HepG2 (cell line): ENCODE measurements around the gene JPH4. TPM values are rescaled to one million over a fixed set of nuclear protein-coding genes. Genes with fewer than 3 reads are reported as not detected.

Experiments used
- DRAP1 ChIP-seq: IDR thresholded peaks from 2 replicates; pipeline ENCODE4 v1.6.1; 2016; ENCODE audit warnings: missing genetic modification reagents, missing compliant biosample characterization
- EZH2 ChIP-seq: conservative IDR thresholded peaks from 2 replicates; pipeline ENCODE4 v1.6.1; 2012; ENCODE audit warnings: mild to moderate bottlenecking, low read depth, low read length, moderate library complexity
- HOXA5 ChIP-seq: sonication (generic); formaldehyde crosslinking; IDR thresholded peaks from 2 replicates; pipeline ENCODE4 v1.4.0; 2020; ENCODE audit warnings: missing genetic modification reagents
- PHF5A ChIP-seq: IDR thresholded peaks from one replicate; pipeline ENCODE4 v1.6.1; 2018; ENCODE audit warnings: low read depth, missing genetic modification reagents; ENCODE audit not compliant: unreplicated experiment
- RFX5 ChIP-seq: IDR thresholded peaks from 2 replicates; pipeline ENCODE4 v1.6.1; 2011; ENCODE audit warnings: low read depth, low read length, improper control_type of control experiment
- YY1 ChIP-seq: IDR thresholded peaks from 2 replicates; pipeline ENCODE4 v1.6.1; 2011; ENCODE audit warnings: low read length, low read depth, moderate library complexity, mild to moderate bottlenecking; ENCODE audit not compliant: insufficient read depth, insufficient replicate concordance
- ZNF616 ChIP-seq: sonication (generic); formaldehyde crosslinking; IDR thresholded peaks from 2 replicates; pipeline ENCODE4 v1.5.0; 2020; ENCODE audit warnings: low read depth, mild to moderate bottlenecking, missing genetic modification reagents
- ZNF687 ChIP-seq: sonication (generic); formaldehyde crosslinking; IDR thresholded peaks from 2 replicates; pipeline ENCODE4 v1.5.1; 2020; ENCODE audit warnings: mild to moderate bottlenecking, missing genetic modification reagents, moderate library complexity
- ZNF766 ChIP-seq: sonication (generic); formaldehyde crosslinking; IDR thresholded peaks from 2 replicates; pipeline ENCODE4 v1.5.0; 2020; ENCODE audit warnings: missing genetic modification reagents, borderline replicate concordance
- ZNF775 ChIP-seq: sonication (generic); formaldehyde crosslinking; IDR thresholded peaks from 2 replicates; pipeline ENCODE4 v1.4.0; 2020; ENCODE audit warnings: missing genetic modification reagents, mild to moderate bottlenecking, moderate library complexity, borderline replicate concordance
- ZSCAN21 ChIP-seq: sonication (generic); formaldehyde crosslinking; IDR thresholded peaks from 2 replicates; pipeline ENCODE4 v1.8.0; 2022; ENCODE audit warnings: mild to moderate bottlenecking, missing genetic modification reagents, moderate library complexity, borderline replicate concordance
- polyA plus RNA-seq, 8 experiments: library from polyadenylated mRNA; depleted of rRNA in 3 of 8; stranded (reverse) in 7 of 8; unstranded in 1 of 8; fragments of >200 nt; fragmentation: Illumina TruSeq in 4 of 8; extraction: Trizol in 4 of 8; gene quantifications; 2 replicates each; pipeline versions ENCODE4 v1.2.1 to v1.2.3, GENCODE V29; 2011 to 2016; ENCODE audit warnings: low read depth in 4 of 8, missing spikeins in 1 of 8, mixed read lengths in 1 of 8; ENCODE audit not compliant: insufficient read depth in 1 of 8
- total RNA-seq, 5 experiments: library from RNA; depleted of rRNA; stranded (reverse); fragments of >200 nt; fragmentation: Illumina TruSeq; extraction: Trizol; gene quantifications; 2 replicates each; pipeline ENCODE4 v1.2.3, GENCODE V29; 2016; ENCODE audit warnings: low read depth in 1 of 5
- TF ChIP-seq, protein P1 (sequence below): sonication (generic); formaldehyde crosslinking; IDR thresholded peaks from 2 replicates; pipeline ENCODE4 v1.5.1; 2020; ENCODE audit warnings: mild to moderate bottlenecking, missing genetic modification reagents, borderline replicate concordance
- TF ChIP-seq, protein P2 (sequence below): sonication (generic); formaldehyde crosslinking; IDR thresholded peaks from 2 replicates; pipeline ENCODE4 v1.4.0; 2020; ENCODE audit warnings: missing genetic modification reagents, borderline replicate concordance

Gene JPH4
- total and polyA plus RNA-seq, 2 of the 13 experiments (the other 11 are each of a cell fraction or from before 2014, with no cell fraction given), result 0.08 to 0.22 TPM

- TF ChIP-seq YY1 (no peak), ZNF766 (CRISPR knock-in tag) (no peak), EZH2 (no peak), PHF5A (CRISPR knock-in tag) (no peak), ZSCAN21 (CRISPR knock-in tag) (no peak), RFX5 (no peak), ZNF616 (CRISPR knock-in tag) (no peak), ZNF687 (CRISPR knock-in tag) (no peak), HOXA5 (CRISPR knock-in tag) (no peak), ZNF775 (CRISPR knock-in tag) (no peak), DRAP1 (CRISPR knock-in tag) (no peak)
- TF ChIP-seq, protein P1, sequence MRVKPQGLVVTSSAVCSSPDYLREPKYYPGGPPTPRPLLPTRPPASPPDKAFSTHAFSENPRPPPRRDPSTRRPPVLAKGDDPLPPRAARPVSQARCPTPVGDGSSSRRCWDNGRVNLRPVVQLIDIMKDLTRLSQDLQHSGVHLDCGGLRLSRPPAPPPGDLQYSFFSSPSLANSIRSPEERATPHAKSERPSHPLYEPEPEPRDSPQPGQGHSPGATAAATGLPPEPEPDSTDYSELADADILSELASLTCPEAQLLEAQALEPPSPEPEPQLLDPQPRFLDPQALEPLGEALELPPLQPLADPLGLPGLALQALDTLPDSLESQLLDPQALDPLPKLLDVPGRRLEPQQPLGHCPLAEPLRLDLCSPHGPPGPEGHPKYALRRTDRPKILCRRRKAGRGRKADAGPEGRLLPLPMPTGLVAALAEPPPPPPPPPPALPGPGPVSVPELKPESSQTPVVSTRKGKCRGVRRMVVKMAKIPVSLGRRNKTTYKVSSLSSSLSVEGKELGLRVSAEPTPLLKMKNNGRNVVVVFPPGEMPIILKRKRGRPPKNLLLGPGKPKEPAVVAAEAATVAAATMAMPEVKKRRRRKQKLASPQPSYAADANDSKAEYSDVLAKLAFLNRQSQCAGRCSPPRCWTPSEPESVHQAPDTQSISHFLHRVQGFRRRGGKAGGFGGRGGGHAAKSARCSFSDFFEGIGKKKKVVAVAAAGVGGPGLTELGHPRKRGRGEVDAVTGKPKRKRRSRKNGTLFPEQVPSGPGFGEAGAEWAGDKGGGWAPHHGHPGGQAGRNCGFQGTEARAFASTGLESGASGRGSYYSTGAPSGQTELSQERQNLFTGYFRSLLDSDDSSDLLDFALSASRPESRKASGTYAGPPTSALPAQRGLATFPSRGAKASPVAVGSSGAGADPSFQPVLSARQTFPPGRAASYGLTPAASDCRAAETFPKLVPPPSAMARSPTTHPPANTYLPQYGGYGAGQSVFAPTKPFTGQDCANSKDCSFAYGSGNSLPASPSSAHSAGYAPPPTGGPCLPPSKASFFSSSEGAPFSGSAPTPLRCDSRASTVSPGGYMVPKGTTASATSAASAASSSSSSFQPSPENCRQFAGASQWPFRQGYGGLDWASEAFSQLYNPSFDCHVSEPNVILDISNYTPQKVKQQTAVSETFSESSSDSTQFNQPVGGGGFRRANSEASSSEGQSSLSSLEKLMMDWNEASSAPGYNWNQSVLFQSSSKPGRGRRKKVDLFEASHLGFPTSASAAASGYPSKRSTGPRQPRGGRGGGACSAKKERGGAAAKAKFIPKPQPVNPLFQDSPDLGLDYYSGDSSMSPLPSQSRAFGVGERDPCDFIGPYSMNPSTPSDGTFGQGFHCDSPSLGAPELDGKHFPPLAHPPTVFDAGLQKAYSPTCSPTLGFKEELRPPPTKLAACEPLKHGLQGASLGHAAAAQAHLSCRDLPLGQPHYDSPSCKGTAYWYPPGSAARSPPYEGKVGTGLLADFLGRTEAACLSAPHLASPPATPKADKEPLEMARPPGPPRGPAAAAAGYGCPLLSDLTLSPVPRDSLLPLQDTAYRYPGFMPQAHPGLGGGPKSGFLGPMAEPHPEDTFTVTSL (CRISPR knock-in tag), result no peak
- TF ChIP-seq, protein P2, sequence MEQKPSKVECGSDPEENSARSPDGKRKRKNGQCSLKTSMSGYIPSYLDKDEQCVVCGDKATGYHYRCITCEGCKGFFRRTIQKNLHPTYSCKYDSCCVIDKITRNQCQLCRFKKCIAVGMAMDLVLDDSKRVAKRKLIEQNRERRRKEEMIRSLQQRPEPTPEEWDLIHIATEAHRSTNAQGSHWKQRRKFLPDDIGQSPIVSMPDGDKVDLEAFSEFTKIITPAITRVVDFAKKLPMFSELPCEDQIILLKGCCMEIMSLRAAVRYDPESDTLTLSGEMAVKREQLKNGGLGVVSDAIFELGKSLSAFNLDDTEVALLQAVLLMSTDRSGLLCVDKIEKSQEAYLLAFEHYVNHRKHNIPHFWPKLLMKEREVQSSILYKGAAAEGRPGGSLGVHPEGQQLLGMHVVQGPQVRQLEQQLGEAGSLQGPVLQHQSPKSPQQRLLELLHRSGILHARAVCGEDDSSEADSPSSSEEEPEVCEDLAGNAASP (CRISPR knock-in tag), result peak; percentile 29; the same call in 1 of the 2 replicates
These were observed 18.6 kb downstream of the JPH4 start (continued) for GRCh38 chr14:23559926-23560520.
